ENCODE results near the gene AGBL1.

DNA sequence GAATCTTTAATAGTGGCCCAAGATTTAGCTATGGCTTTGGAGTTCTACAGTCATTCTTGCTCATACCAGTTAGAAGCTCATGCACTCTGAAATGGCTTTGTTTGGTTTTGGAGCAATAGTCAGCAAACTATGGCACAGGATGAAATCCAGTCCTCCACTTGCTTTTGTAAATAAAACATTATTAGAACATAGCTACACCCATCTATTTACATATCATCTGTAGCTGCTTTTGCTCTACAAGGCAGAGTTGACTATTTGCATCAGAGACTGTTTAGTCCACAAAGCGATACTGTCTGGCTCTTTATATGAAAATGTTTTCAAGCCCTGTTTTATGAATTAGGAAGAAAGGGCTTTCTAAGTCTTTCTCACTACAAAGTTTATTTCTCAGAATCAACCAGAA, 716.9 kb downstream of the AGBL1 start:
- TF ChIP-seq, protein P1, sequence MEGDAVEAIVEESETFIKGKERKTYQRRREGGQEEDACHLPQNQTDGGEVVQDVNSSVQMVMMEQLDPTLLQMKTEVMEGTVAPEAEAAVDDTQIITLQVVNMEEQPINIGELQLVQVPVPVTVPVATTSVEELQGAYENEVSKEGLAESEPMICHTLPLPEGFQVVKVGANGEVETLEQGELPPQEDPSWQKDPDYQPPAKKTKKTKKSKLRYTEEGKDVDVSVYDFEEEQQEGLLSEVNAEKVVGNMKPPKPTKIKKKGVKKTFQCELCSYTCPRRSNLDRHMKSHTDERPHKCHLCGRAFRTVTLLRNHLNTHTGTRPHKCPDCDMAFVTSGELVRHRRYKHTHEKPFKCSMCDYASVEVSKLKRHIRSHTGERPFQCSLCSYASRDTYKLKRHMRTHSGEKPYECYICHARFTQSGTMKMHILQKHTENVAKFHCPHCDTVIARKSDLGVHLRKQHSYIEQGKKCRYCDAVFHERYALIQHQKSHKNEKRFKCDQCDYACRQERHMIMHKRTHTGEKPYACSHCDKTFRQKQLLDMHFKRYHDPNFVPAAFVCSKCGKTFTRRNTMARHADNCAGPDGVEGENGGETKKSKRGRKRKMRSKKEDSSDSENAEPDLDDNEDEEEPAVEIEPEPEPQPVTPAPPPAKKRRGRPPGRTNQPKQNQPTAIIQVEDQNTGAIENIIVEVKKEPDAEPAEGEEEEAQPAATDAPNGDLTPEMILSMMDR (IDR thresholded peaks at IDR 0.05; ENCODE audit: low read depth, low read length, missing input control), result no peak
- TF ChIP-seq, protein P2, sequence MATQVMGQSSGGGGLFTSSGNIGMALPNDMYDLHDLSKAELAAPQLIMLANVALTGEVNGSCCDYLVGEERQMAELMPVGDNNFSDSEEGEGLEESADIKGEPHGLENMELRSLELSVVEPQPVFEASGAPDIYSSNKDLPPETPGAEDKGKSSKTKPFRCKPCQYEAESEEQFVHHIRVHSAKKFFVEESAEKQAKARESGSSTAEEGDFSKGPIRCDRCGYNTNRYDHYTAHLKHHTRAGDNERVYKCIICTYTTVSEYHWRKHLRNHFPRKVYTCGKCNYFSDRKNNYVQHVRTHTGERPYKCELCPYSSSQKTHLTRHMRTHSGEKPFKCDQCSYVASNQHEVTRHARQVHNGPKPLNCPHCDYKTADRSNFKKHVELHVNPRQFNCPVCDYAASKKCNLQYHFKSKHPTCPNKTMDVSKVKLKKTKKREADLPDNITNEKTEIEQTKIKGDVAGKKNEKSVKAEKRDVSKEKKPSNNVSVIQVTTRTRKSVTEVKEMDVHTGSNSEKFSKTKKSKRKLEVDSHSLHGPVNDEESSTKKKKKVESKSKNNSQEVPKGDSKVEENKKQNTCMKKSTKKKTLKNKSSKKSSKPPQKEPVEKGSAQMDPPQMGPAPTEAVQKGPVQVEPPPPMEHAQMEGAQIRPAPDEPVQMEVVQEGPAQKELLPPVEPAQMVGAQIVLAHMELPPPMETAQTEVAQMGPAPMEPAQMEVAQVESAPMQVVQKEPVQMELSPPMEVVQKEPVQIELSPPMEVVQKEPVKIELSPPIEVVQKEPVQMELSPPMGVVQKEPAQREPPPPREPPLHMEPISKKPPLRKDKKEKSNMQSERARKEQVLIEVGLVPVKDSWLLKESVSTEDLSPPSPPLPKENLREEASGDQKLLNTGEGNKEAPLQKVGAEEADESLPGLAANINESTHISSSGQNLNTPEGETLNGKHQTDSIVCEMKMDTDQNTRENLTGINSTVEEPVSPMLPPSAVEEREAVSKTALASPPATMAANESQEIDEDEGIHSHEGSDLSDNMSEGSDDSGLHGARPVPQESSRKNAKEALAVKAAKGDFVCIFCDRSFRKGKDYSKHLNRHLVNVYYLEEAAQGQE (IDR thresholded peaks at IDR 0.05), result no peak
- no peak for TF ChIP-seq MAX (IDR thresholded peaks at IDR 0.05)
